K562 (cell line): Measurements from ENCODE around the gene MLLT6. TPM values are rescaled to one million over a fixed set of nuclear protein-coding genes. Genes with fewer than 3 reads are reported as not detected.

Experiments used
- ASH1L ChIP-seq: fragments of 450-650 bp; IDR thresholded peaks from 2 replicates; pipeline ENCODE4 v1.6.1; 2018; ENCODE audit warnings: borderline replicate concordance, mild to moderate bottlenecking, low read depth; ENCODE audit not compliant: partially characterized antibody
- CTCF ChIP-seq, 3 experiments: IDR thresholded peaks in 2 of 3; conservative IDR thresholded peaks in 1 of 3; 2 replicates each; pipeline ENCODE4 v1.5.1; 2011 to 2012; ENCODE audit warnings: low read length in 3 of 3, mild to moderate bottlenecking in 3 of 3, control low read depth in 2 of 3, improper control_type of control experiment in 1 of 3, inconsistent platforms in 1 of 3, low read depth in 1 of 3, mixed read lengths in 1 of 3, moderate library complexity in 1 of 3; ENCODE audit not compliant: insufficient read depth in 2 of 3
- PKNOX1 ChIP-seq: fragments of 450-650 bp; IDR thresholded peaks from 2 replicates; pipeline ENCODE4 v1.6.1; 2016
- SAP30 ChIP-seq: fragments of 200-600 bp; sonication (generic); IDR thresholded peaks from 2 replicates; pipeline ENCODE4 v1.6.1; 2012; ENCODE audit warnings: borderline replicate concordance, low read depth, mild to moderate bottlenecking, moderate library complexity, low read length, control low read depth, inconsistent platforms; ENCODE audit not compliant: insufficient read depth, poor library complexity, severe bottlenecking
- SMARCB1 ChIP-seq: IDR thresholded peaks from 2 replicates; pipeline ENCODE4 v1.6.1; 2011; ENCODE audit warnings: improper control_type of control experiment, low read depth; ENCODE audit not compliant: insufficient read length
- TEAD1 ChIP-seq, 2 experiments: fragments of 450-650 bp in 1 of 2; sonication (generic) in 1 of 2; formaldehyde crosslinking; IDR thresholded peaks; 2 replicates each; pipeline versions ENCODE4 v1.4.0 to v1.8.0; 2020 to 2022; ENCODE audit warnings: mild to moderate bottlenecking in 2 of 2, missing genetic modification reagents in 1 of 2
- TSHZ1 ChIP-seq: fragments of 250-450 bp; sonication (Bioruptor Pico); IDR thresholded peaks from 2 replicates; pipeline ENCODE4 v1.4.0; 2020; ENCODE audit warnings: mild to moderate bottlenecking, moderate library complexity
- ZBTB33 ChIP-seq: sonication (generic); formaldehyde crosslinking; IDR thresholded peaks from 2 replicates; pipeline ENCODE4 v1.8.1; 2023; ENCODE audit warnings: mild to moderate bottlenecking, missing genetic modification reagents
- ZNF253 ChIP-seq: fragments of 250-450 bp; sonication (Bioruptor Pico); conservative IDR thresholded peaks from 2 replicates; pipeline ENCODE4 v1.6.1; 2021; ENCODE audit warnings: mild to moderate bottlenecking
- ZNF436 ChIP-seq: fragments of 250-450, 450-650 bp; sonication (Bioruptor Pico); formaldehyde crosslinking; IDR thresholded peaks from 2 replicates; pipeline ENCODE4 v1.7.0; 2020; ENCODE audit warnings: mild to moderate bottlenecking
- polyA plus RNA-seq, 8 experiments: library from polyadenylated mRNA; depleted of rRNA in 4 of 8; stranded (reverse) in 5 of 8; unstranded in 3 of 8; fragments of >200 nt; fragmentation: Nextera tagmentation in 2 of 8; fragmentation: Illumina TruSeq in 1 of 8; extraction: Ambion mirVana in 2 of 8; extraction: Trizol in 1 of 8; gene quantifications; 2 replicates each; pipeline versions ENCODE4 v1.2.1 to v1.2.3, GENCODE V29; 2011 to 2014; ENCODE audit warnings: inconsistent platforms in 1 of 8, missing spikeins in 1 of 8
- total RNA-seq, 7 experiments: library from RNA; depleted of rRNA in 6 of 7; stranded (reverse); fragments of >200 nt in 6 of 7; fragmentation: Illumina TruSeq in 2 of 7; extraction: Trizol in 2 of 7; gene quantifications; 2 replicates each; pipeline versions ENCODE4 v1.2.1 to v1.2.3, GENCODE V29; 2011 to 2021; ENCODE audit warnings: low replicate concordance in 1 of 7
- TF ChIP-seq, protein P1 (sequence below): fragments of 450-650 bp; IDR thresholded peaks from 2 replicates; pipeline ENCODE4 v1.6.1; 2018; ENCODE audit not compliant: partially characterized antibody
- TF ChIP-seq, protein P2 (sequence below): conservative IDR thresholded peaks from 2 replicates; pipeline ENCODE4 v1.6.1; 2011; ENCODE audit warnings: low read depth, mild to moderate bottlenecking, low read length; ENCODE audit not compliant: control insufficient read depth

Gene MLLT6
- total and polyA plus RNA-seq, 9 of the 15 experiments (the other 6 are each of a cell fraction or from before 2014, with no cell fraction given), result 3.1 to 71.7 (median 30.0) TPM

DNA sequence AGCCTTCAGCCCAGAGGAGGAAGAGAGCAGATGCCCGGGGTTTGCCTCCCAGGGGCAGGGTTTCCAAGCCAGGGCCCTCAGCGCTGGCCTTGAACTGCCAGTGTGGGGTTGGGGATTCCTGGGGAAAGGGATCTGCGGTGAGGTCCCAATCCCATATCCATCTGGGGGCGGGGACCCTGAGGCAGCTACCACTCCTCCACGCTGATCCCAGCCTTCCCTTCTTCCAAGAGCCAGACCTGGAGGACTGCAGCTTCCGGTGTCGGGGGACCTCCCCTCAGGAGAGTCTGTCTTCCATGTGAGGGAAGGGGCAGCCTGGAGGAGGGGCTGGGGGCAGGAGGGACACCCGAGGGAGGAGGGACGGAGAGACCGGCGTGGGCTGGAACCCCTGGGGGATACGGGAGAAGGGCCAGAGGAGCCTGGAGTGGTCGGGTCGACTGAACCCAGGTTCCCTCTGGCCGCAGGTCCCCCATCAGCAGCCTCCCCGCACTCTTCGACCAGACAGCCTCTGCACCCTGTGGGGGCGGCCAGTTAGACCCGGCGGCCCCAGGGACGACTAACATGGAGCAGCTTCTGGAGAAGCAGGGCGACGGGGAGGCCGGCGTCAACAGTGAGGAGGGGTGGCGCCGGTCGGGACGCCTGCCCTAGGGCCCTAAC is 14.3 kb downstream of the MLLT6 start (continued):
- TF ChIP-seq, protein P1, sequence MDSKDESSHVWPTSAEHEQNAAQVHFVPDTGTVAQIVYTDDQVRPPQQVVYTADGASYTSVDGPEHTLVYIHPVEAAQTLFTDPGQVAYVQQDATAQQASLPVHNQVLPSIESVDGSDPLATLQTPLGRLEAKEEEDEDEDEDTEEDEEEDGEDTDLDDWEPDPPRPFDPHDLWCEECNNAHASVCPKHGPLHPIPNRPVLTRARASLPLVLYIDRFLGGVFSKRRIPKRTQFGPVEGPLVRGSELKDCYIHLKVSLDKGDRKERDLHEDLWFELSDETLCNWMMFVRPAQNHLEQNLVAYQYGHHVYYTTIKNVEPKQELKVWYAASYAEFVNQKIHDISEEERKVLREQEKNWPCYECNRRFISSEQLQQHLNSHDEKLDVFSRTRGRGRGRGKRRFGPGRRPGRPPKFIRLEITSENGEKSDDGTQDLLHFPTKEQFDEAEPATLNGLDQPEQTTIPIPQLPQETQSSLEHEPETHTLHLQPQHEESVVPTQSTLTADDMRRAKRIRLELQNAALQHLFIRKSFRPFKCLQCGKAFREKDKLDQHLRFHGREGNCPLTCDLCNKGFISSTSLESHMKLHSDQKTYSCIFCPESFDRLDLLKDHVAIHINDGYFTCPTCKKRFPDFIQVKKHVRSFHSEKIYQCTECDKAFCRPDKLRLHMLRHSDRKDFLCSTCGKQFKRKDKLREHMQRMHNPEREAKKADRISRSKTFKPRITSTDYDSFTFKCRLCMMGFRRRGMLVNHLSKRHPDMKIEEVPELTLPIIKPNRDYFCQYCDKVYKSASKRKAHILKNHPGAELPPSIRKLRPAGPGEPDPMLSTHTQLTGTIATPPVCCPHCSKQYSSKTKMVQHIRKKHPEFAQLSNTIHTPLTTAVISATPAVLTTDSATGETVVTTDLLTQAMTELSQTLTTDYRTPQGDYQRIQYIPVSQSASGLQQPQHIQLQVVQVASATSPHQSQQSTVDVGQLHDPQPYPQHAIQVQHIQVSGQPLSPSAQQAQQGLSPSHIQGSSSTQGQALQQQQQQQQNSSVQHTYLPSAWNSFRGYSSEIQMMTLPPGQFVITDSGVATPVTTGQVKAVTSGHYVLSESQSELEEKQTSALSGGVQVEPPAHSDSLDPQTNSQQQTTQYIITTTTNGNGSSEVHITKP, result no peak
- no peak for TF ChIP-seq ZBTB33
- TF ChIP-seq TEAD1 (CRISPR knock-in tag; IDR thresholded peaks at IDR 0.05), result no peak
- no peak for TF ChIP-seq PKNOX1
- no peak for TF ChIP-seq SMARCB1
- TF ChIP-seq, protein P2, sequence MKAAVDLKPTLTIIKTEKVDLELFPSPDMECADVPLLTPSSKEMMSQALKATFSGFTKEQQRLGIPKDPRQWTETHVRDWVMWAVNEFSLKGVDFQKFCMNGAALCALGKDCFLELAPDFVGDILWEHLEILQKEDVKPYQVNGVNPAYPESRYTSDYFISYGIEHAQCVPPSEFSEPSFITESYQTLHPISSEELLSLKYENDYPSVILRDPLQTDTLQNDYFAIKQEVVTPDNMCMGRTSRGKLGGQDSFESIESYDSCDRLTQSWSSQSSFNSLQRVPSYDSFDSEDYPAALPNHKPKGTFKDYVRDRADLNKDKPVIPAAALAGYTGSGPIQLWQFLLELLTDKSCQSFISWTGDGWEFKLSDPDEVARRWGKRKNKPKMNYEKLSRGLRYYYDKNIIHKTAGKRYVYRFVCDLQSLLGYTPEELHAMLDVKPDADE, result no peak
- no peak for TF ChIP-seq ASH1L
- no peak for TF ChIP-seq ZNF436
- TF ChIP-seq SAP30, result no peak
- no peak for TF ChIP-seq CTCF (IDR thresholded peaks at IDR 0.05 in 2 of 3, conservative IDR thresholded peaks at IDR 0.05 in 1 of 3; ENCODE audit: insufficient read depth in 2 of 3, low read depth in 1 of 3, low read length in 3 of 3)
- no peak for TF ChIP-seq TSHZ1
- no peak for TF ChIP-seq ZNF253 (CRISPR knock-in tag)
